GM18868 (cell line): ENCODE data around the gene PPP1CA.

Experiments
- ATAC-seq: cut with Tn5 transposase; IDR thresholded peaks from one replicate; pipeline ENCODE4 v1.9.1; 2021; ENCODE audit warnings: mild to moderate bottlenecking, moderate library complexity; ENCODE audit not compliant: unreplicated experiment

The PPP1CA gene

DNA sequence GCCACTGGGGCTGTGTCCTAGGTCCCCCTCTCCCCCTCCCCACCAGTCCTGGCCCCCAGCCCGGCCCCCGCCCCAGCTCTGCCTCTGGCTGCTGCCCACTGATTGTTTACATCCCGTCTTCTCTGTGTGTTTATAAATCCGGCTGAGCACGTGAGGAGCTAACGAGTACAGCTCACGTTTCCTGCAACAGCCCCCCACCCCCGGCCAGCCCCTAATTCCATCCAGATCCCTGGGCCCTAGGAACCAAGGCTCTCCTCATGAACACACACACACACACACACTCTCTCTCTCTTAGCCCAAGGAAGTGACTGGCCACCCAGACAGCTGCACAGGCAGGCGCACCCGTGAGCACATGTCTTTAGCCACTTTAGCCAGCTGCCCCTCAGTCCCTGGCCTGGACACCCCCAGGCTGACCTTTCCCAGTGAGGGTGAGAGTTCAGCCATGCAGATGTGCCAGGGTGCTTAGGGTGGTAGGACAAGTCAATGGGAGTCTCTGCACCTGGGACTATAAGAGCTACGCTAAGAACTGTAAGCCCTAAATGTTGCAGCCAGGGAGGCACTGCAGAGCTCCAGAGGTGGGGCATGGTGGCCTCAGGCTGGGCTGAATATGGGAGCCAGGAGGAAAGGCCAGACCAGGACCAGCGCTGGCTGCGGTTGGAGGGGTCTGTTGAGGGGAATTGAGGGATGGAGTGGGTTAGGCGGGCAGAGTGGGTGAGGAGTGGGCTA, 31.1 kb downstream of the PPP1CA start:
- ATAC-seq, result no peak

DNA sequence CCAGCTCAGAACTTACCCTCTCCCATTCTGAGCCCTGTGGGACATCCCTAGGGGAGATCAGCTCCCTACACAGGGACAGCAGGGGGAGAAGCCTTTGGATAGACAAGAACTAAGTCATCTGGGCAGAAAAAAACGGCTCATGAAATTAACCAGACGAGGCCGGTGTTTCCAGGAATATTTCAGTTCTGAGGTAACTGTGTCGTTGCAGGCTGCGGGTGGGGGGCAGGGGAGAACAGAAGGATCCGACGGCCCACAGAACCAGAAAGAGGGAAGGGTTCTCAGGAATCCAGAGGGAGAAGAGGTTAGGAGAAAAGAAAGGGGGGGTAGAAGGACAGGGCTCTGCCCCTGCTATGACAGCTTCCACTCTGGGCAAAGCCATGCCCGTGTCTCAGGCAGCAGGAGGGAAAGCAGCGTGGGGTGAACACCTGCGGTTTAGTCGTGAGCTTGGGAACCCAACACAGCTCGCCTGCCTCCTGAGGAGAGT, 31.8 kb downstream of the PPP1CA start:
- ATAC-seq, result no peak

DNA sequence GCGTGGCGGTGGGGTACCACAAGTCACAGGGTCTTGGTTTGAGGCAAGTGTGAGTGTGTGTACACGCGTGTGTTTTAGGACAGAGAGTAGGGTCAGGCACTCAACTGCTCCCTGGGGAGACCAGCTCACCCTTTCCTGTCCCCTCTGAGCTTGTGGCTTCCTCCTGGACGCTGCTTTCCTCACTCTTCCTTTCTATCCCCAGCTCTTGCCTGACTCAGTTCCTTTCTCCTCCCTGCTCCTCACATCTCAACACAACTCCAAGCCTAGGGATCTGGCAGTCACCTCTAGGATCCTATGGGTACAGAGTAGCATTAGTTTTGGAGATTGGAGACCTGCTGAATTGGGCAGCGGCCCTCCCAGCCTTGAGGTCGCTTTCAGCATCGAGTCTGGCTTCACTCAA, 32.4 kb downstream of the PPP1CA start:
- no peak for ATAC-seq

DNA sequence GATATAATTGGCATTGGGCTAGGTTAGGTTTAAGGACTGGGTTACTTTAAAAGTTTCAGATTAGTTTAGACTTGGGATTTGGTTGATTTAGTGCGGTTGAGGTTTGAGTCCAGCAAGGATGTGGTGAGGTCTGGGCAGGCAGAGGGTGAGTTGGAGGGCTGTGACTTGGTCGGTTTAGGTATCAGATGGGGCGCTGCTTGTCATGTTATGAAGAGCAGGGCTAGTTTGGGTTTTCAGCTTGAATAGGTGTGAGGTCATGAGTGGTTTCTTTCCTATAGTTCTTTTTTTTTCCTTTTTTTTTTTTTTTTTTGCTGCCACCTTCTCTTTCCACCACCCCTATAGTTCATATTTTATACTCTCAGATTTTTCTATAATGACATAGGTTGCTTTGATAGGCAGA, 33.0 kb downstream of the PPP1CA start:
- no peak for ATAC-seq

DNA sequence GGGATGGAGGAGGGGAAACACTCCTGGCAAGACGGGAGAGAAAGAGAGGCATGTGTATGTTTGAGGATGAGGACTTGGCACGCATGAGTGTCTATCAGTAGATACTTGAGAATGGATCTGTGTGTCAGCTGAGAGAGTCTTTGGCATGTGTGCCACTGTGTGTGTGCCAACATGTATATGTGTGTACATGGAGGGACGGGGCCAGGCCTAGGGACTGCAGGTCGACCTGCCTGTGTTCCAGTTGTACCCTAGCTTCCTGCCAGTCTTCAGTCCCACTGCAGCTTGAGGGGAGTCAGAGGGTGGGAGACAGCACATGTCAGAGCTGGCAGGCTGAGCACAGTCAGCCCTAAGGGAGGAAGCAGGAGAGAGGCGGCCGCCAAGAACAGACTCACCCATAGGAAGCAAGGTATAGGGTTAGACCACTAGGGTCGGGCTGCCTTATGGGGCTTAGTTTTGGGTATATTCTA, 33.9 kb downstream of the PPP1CA start:
- ATAC-seq, result no peak

DNA sequence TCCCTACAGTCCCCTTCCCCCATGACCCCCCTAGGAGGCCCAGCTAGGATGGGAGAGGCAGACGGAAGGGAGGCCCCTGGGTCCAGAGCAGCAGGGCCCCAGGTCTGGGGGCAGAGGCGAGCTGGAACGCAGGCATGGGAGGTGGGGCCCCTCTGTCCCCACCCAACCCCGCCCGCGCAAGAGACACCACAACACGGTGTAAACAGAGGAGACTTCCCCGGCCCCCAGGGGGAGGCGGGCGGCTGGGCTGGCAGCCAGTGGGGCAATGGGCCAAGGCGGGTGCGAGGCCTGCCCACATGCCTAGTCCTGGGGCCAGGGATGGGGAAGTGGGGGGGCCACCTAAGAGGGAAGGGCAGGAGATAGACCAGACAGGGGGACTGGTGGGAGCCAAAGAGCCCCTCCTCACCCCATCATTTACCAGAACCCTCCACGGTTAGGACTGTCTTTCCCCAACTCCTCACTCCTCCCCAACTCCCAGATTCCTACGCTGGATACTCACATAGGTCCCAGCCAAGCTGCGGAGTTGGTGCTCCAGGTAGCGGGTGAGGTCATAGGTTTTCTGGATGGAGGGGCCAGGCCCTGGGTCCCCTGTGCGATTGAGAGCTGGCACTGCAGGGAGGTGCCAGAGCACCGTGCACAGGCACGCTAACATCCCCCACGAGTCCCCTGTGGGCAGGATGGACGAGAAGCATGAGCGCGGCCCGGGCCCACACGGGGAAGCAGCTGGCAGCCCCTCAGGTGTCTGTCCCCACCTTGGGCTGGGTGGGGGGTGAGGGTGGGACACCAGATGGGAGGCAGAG, 34.5 kb downstream of the PPP1CA start:
- ATAC-seq, result no peak

DNA sequence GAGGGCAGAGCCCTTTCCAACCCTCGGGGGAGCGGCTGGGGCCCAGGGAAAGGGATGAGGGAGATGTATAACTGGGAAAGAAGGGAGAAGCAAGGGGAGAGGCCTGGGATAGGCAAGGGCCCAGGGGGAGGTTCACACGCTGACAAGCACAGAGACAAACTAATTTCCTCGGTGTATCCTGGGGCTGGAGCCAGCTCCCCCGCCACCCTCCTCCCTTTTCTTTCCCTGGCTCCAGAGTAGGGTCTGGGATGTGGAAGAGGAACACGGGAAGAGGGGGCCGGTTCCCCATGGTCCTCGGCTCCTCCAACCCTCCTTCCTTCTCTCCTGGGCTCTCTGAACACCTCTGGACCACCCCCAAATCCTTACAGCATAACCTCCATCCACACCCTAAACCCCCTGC, 35.1 kb downstream of the PPP1CA start:
- ATAC-seq, result no peak

DNA sequence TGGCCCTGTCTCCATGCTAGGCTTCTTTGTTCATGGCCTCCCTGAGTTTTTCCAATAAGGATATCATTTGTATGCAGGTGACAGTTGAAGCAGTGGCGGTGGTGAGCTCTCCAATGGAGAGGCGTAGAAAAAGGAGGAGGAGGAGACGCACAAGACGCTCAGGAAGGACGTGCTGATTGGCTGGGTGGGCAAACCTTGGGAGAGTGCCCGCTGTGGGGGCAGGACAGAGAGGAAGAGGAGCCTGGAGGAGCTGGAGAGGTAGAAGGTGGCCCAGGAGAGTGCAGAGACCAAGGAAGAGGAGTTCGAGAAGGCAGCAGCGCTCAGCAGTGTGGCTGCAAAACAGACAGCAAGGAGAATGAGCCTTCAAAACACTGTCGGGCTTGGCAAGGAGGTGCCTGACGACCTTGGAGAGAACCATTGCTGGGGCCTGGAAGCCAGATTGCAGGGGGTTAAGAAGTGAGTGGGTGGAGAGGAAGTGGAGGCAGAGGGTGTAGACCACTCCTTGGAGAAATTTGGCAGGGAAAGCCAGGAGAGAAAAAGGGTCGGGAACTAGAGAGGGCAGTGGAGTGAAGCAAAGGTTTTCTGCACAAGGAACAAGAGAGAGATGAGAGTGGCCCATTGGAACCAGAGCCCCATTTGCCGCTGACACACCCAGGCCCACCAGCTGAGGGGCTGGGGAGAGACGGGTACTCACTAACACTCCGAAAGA, 35.8 kb downstream of the PPP1CA start:
- no peak for ATAC-seq

DNA sequence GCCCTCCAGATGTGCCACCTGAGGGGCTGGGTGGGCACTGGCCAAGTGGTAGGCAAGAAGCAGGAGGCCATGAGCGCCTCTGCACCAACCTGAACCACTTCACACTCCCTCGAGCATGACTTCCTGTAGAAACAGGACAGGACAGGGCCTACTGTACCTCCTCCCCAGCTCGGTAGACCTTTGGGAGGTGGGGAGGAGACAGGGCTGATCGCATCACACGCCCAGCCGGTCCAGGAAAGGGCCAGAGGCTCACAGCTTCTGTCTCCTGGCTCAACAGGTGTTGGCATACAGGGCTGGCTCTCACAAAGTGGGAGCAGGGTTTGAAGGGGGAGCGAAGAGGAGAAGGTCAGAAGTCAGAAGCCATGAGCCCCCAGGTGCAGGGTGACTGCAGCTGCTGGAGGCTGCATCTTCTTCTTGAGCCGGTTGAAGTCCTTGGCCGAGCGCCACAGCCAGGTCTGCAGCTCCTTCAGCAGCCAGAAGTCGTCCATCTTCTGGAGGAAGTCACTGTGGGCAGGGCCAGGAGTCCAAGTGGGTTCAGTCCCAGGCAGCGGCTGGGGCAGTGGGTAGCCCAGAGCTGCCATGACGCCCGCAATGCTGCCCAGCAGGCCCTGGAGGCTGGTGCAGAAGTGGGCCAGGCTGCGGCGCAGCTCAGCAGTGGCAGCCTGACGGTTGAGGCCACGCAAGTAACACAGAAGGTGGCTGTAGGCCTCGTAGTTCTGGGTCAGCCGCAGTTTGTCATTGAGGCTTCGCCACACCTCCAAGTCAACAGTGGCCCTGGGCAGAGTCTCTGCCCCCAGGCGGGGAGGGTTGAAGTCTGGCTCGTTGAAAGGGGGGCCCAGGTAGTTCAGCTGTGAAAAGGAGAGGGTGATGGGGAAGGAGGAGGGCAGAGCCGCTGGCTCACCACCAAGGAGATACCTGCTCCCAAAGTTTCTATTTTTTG, 36.6 kb downstream of the PPP1CA start:
- ATAC-seq, result no peak

DNA sequence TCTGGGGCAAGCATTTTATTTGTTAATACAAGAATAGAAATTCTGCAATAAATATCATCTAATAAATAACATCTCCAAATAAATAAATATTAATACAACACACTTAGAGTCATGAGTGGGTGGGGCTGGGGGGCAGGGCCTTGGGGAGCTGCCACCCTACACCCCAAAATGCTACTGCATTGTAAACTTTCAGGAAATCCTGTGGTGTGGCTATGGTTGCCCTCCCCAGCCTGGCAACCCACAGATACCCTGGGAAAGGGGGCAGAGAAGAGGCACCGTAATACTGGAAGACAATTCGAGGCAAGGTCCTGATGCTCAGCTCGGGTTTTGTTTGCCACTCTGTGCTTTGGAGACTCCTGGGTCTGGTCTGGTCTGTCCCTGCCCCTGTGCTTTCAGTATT, 37.5 kb downstream of the PPP1CA start:
- ATAC-seq, result no peak

DNA sequence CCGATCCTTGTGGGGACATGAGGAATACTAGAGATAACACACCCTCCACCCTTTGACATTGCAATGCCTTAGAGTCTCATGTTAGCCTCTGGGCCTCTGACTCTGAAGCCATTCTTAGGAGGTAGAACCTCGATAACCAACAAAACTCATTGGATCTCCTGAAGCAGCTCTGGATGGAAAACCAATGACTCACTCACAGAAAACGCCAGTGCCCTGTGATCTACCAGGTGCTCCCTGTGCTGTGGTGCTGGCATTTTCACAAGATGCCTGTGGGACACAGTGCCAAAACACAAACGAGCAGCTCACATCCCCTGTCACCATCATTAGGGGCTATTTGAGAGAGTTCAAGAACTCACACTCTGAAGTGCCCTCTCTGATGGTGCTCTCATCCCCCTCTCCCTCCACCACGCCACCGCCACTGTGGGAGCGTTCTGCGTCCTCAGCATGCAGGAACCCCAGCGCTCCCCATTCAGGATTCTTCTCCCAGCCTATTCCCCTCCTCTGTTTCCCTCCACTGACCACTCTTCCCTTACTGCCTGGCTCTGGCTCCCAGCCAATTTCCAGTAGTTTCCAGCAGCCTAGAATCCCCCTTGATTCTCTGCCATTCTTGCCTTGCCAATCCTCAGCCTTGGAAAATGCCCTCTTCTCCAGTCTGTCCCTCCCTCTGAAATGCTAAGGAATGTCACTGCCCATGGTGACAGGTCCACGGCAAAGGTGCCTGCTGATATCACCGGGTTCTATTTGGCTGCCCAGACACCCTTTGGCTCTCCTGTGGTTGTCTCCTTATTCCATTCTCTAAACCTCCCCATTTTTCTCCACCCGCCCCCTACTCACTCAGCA, 43.6 kb downstream of the PPP1CA start:
- ATAC-seq, result no peak

DNA sequence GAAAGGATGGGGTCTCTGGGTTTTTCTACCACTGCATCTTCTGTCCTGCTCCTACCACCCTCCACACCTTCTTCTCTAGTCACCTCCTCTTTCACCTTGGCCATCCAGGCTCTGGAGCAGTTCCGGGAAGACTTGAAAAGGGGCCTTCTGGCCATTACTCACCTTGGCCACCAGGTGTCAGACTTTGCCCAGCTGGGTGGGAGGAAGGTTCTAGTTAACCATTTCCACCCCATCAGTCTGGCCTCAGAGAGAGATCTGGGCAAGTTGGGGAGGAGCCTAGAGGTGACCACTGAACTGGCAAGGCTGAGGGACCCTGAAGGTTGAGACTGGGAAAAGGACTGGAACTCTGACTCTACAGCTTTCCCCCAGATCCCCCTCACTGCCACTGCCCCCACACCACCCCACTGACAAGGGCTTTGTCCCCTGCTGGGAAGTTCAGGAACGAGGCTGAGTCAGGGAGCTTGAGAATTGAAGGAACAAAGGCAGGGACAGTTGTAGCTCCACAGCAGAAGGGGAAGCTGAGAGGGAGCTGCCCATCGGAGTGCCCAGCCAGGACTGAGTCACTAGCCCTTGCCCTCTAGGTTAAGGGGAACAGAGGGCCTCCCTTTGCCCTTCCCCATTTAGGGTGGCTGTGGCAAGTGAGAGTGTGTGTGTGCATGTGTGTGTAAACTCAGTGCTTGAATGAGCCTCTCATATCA, 44.6 kb downstream of the PPP1CA start:
- no peak for ATAC-seq

DNA sequence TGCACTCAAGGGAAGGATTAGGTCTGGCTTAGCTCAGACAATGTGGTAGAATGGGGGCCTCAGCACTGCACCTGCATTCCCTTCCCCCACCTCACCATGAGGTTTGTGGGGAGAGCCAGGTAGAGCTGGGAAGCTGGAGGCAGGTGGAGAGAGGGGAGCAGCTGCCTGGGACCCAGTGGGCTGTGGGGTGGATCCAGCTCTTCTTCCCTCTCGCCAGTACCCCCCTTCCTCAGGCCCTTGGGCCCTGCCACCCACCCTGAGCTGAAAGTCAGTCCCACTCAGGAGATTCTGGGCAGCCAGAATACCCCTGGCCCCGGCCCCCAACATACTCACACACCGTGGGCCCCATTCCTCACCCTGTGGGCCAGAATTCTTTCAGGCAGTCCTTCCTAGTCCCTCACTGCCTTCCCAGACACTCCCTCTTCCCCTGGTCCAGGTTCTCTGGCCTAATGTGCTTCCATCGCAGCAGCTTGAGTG, 45.2 kb downstream of the PPP1CA start:
- ATAC-seq, result no peak

DNA sequence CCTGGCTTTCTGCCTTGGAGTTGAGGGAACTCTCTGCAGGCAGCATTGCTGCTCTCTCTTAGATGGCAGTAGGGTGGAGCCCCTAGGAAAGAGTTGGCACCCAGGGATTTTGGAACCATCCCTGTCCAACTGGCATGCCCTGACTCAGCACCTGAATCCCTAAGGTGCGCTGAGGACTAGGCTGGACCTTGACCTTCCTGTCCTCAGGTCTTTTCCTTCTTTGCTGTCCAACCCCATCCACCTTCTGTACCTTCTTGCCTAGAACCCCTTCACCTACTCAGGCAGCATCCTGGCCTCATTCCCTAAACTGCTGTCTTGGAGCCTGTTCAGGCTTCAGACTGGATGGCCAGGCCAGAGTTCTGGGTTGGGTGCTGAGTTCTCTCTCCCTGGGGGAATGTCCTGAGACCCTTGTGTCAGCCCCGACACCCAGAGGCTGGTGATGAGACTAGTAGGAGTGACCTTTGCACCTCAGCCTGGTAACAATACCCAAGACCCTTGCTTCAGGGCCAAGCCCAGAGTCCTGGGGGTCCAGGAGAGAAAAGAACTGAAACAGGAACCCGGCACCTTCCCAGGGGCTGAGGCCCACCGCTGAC, 45.8 kb downstream of the PPP1CA start:
- no peak for ATAC-seq

DNA sequence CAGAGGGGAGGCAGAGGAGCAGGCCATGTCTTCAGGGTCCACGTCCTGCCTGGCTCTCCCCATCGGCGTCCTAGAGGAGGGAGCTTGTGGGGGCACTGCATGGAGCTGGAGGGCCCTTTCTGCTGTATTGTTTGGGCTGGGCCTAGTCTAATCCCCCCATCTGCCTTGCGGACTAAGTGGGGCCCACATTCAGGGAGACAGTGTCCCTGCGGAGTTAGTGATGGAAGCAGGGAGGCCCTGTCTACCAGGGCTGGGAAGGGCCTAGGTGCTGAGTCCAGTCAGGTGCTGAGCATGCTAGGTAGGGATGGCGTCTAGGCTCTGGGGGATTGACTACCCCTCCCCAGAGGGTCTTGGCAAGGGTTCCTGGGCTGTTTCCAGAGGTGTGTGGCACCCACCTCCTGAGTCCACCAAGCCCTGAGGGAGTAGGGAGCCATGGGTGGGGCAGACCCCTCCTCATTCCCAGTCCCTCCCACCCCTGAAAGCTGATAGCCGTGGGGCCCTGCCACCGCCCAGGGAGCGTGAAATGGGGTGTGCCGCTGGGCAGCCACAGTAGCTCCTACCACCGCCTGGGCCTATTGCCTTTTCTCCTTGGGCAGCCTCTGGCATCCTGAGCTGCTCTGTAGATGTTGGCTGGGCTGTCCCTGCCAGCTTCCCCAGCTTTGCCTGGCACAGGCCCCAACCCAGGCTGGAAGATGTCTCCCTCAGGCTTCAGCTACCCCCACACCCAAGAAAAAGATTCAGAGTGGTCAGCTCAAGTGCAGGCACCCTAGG, 46.5 kb downstream of the PPP1CA start:
- ATAC-seq, result no peak

DNA sequence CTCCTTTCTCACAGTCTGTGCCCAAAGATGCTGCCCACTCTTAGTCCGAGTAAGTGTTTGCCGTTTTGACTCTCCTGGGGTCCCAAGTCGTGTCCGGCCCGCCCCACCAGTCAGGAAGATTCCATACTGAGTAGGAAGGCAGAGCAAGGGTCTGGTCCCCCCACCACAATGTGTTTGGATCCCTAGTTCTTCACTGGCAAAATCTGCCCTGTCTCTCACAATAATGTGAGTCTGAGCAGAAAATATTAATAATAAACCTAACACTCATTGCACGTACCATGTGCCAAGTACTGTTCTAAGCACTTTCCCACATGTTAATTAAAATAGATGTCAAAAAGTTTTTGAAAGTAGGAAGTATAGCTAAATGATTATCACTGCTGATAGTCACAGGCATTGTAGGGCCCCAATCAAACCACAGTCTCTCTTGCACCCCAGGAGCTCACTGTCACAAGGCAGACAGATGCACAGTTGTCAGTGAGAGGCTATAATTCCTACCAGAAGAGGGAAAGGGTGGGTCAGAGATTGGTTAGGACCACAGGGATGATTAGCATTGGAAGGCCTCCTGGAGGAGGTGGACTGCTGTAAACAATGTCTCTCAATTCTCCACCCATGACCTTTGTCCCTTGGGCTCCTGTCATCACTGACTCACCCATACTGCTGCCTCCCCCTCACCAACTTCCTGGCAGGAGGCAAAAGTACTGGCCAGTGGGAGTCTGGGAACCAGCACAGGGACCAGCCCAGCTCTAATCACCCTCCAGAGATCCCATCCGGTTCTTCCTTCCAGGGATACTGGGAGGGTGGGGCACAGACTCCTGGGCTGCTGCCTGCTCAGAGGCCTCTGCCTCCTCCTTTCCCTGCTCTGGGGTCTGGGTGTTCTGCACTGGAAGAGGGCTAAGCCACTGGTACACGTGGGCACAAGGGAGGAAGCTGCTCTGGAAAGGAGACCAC, 47.3 kb downstream of the PPP1CA start:
- no peak for ATAC-seq
